K562 (cell line): ENCODE data around the gene BLM. TPM values are rescaled to one million over a fixed set of nuclear protein-coding genes. Genes with fewer than 3 reads are reported as not detected.

Source experiments
- AFF4 ChIP-seq: sonication (generic); formaldehyde crosslinking; IDR thresholded peaks from 2 replicates; pipeline ENCODE4 v1.8.0; 2023; ENCODE audit warnings: mild to moderate bottlenecking, missing genetic modification reagents
- DPF2 ChIP-seq: fragments of 450-650 bp; IDR thresholded peaks from 2 replicates; pipeline ENCODE4 v1.6.1; 2016
- E2F6 ChIP-seq, 2 experiments: IDR thresholded peaks; 2 replicates each; pipeline ENCODE4 v1.6.1; 2011; ENCODE audit warnings: borderline replicate concordance in 1 of 2, control low read depth in 1 of 2, low read depth in 1 of 2, low read length in 1 of 2, mild to moderate bottlenecking in 1 of 2, mixed read lengths in 1 of 2, moderate library complexity in 1 of 2; ENCODE audit not compliant: insufficient read depth in 1 of 2, insufficient read length in 1 of 2, poor library complexity in 1 of 2, severe bottlenecking in 1 of 2; ENCODE audit errors: extremely low read depth in 1 of 2
- FOSL1 ChIP-seq: fragments of 200-800 bp; sonication (Bioruptor generic); conservative IDR thresholded peaks from 2 replicates; pipeline ENCODE4 v1.6.1; 2016; ENCODE audit warnings: missing genetic modification characterization, missing compliant biosample characterization
- FOXA1 ChIP-seq: fragments of 450-650 bp; IDR thresholded peaks from 2 replicates; pipeline ENCODE4 v1.6.1; 2016; ENCODE audit warnings: mild to moderate bottlenecking, borderline replicate concordance
- MEF2D ChIP-seq: conservative IDR thresholded peaks from 2 replicates; pipeline ENCODE4 v1.6.1; 2016; ENCODE audit warnings: low read depth, missing genetic modification characterization, missing compliant biosample characterization
- PRMT5 ChIP-seq: sonication (generic); formaldehyde crosslinking; IDR thresholded peaks from 2 replicates; pipeline ENCODE4 v1.5.0; 2020; ENCODE audit warnings: missing genetic modification reagents
- polyA plus RNA-seq, 8 experiments: library from polyadenylated mRNA; depleted of rRNA in 4 of 8; stranded (reverse) in 5 of 8; unstranded in 3 of 8; fragments of >200 nt; fragmentation: Nextera tagmentation in 2 of 8; fragmentation: Illumina TruSeq in 1 of 8; extraction: Ambion mirVana in 2 of 8; extraction: Trizol in 1 of 8; gene quantifications; 2 replicates each; pipeline versions ENCODE4 v1.2.1 to v1.2.3, GENCODE V29; 2011 to 2014; ENCODE audit warnings: inconsistent platforms in 1 of 8, missing spikeins in 1 of 8
- total RNA-seq, 7 experiments: library from RNA; depleted of rRNA in 6 of 7; stranded (reverse); fragments of >200 nt in 6 of 7; fragmentation: Illumina TruSeq in 2 of 7; extraction: Trizol in 2 of 7; gene quantifications; 2 replicates each; pipeline versions ENCODE4 v1.2.1 to v1.2.3, GENCODE V29; 2011 to 2021; ENCODE audit warnings: low replicate concordance in 1 of 7

The BLM gene
- total and polyA plus RNA-seq, 9 of the 15 experiments (the other 6 are each of a cell fraction or from before 2014, with no cell fraction given) = 21.0 to 56.0 (median 43.9) TPM

- TF ChIP-seq FOXA1 (no peak), E2F6 (IDR thresholded peaks at IDR 0.05; ENCODE audit: borderline replicate concordance in 1 of 2, extremely low read depth in 1 of 2, insufficient read depth in 1 of 2, insufficient read length in 1 of 2, low read depth in 1 of 2, low read length in 1 of 2, poor library complexity in 1 of 2, severe bottlenecking in 1 of 2) (no peak), AFF4 (CRISPR knock-in tag) (no peak), DPF2 (no peak), FOSL1 (tag) (0 out of 2 replicates have a peak, but pooled peaks have one; percentile 13), PRMT5 (CRISPR knock-in tag) (no peak), MEF2D (0 out of 2 replicates have a peak, but pooled peaks have one; percentile 0)
Measured at GRCh38 chr15:90686435-90687218, 30.5 kb upstream of the BLM start (continued).
